Skin epidermis (tissue), 12 donors: Measurements from ENCODE around the gene P2RY6.

Source experiments
- H3K27ac ChIP-seq, 21 experiments: fragments of 200-600 bp; sonication (generic) in 11 of 21; one replicate each; pipeline ENCODE4 v1.5.0; 2020; ENCODE audit warnings: mild to moderate bottlenecking in 3 of 21, inconsistent platforms in 2 of 21, moderate library complexity in 2 of 21
- H3K4me3 ChIP-seq, 7 experiments: fragments of 200-600 bp; sonication (generic) in 2 of 7; one replicate each; pipeline ENCODE4 v1.5.0; 2020; ENCODE audit warnings: inconsistent platforms in 2 of 7, mild to moderate bottlenecking in 2 of 7, moderate library complexity in 1 of 7

P2RY6 gene

DNA sequence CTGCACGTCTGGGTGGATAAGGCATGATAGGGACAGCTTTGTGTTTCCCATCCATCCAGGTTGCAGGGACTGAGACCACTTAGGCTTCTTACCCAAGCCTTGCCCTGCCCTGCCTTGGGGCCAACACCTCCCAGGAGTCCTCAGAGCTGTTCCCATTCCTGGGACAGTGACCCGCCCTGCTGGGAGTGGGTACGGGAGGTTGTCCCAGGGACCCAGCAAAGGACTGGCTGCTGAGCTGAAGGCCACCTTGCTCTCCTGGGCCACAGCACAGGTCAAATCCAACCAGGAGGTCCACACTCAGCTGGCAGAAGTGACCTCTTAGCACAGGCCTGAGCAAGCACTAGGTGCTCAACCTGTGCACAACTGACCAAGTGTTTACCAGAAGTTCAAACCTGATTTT lies 19.1 kb downstream of the P2RY6 start:
- Histone ChIP-seq H3K27ac (no peak overlapping the region), H3K4me3 (no peak overlapping the region)

- no peak overlapping the region for H3K4me3 ChIP-seq
Measured at GRCh38 chr11:73291781-73292524, 19.8 kb downstream of the P2RY6 start.

DNA sequence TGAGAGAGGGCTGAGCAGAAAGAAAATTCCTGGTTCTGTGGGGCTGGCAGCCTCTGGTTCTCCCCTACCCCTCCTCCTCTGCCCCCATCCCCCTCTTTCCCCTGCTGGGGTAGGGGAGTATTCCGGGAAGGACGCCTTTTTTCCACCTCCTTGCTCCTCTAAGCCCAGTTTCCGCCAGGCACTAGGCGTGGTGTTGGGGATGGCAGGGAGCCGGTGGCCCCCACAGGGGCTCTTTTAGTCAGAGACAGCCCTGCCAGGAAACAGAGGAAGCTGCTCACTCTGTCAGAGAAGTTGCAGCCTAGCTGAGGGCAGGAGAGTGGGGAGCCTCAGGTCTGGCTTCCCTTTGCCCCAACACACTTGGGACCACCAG lies 20.4 kb downstream of the P2RY6 start:
- Histone ChIP-seq H3K27ac (no peak overlapping the region), H3K4me3 (no peak overlapping the region)

More at GRCh38 chr11:73291781-73292524, 19.8 kb downstream of the P2RY6 start:
- H3K27ac ChIP-seq = no peak overlapping the region

DNA sequence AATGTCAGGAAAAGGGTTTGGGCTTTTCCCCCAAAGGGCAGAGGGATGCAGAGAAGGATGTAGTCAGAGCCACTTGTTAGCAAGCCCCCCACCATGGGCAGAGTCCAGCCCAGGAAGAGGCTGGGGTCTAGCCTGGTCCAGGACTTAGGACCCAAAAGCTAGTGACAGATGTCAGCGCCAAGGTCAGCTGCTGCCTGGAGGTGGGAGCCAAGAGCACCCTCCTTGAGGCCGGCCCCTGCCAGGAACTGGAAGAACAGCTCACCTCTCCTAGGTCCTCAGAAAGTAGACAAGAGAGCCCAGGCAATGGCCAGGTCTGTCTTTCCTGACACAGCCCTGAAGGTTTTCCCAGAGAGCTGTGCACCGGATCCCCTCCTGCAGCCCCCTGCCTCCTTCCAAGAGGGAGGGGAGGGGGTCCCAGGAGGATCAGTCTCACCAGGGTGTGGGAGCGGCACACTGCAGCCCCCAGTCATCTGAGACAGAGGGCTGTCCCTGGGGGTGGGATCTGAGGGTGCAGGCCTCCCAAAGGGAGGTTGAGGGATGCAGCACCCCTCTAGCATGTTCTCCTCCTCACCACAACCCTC lies 21.3 kb downstream of the P2RY6 start:
- Histone ChIP-seq H3K27ac (no peak overlapping the region), H3K4me3 (no peak overlapping the region)

- no peak overlapping the region for H3K4me3 ChIP-seq
- no peak overlapping the region for H3K27ac ChIP-seq
Measured at GRCh38 chr11:73294604-73295003, 22.5 kb downstream of the P2RY6 start.

GRCh38 chr11:73295241-73295995 lies 23.3 kb downstream of the P2RY6 start:
- no peak overlapping the region for H3K4me3 ChIP-seq
- H3K27ac ChIP-seq = no peak overlapping the region

DNA sequence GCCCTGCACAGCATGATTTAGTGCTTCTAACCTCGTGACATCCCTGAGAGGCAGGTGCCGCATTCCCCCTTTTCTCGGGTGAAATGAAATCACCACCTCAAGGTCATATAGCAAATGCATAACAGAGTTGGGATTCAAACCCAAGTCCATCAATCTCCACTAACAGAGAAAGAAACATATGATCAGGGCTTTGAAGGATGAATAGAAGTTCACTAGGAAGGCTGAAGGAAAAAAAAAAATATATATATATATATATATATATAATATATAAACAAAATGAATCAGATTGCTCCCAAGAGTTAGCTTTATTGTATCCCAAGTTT lies 23.8 kb downstream of the P2RY6 start:
- Histone ChIP-seq H3K27ac (no peak overlapping the region), H3K4me3 (no peak overlapping the region)

- H3K4me3 ChIP-seq = no peak overlapping the region
- no peak overlapping the region for H3K27ac ChIP-seq
Measured at GRCh38 chr11:73296501-73297230, 24.5 kb downstream of the P2RY6 start.

DNA sequence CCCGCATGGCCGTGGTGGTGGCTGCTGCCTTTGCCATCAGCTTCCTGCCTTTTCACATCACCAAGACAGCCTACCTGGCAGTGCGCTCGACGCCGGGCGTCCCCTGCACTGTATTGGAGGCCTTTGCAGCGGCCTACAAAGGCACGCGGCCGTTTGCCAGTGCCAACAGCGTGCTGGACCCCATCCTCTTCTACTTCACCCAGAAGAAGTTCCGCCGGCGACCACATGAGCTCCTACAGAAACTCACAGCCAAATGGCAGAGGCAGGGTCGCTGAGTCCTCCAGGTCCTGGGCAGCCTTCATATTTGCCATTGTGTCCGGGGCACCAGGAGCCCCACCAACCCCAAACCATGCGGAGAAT lies 25.1 kb downstream of the P2RY6 start:
- H3K4me3 ChIP-seq = no peak overlapping the region
- no peak overlapping the region for H3K27ac ChIP-seq

GRCh38 chr11:73297702-73298101 lies 25.6 kb downstream of the P2RY6 start:
- no peak overlapping the region for H3K4me3 ChIP-seq
- no peak overlapping the region for H3K27ac ChIP-seq

GRCh38 chr11:73298233-73298632 lies 26.1 kb downstream of the P2RY6 start:
- H3K27ac ChIP-seq = no peak overlapping the region

DNA sequence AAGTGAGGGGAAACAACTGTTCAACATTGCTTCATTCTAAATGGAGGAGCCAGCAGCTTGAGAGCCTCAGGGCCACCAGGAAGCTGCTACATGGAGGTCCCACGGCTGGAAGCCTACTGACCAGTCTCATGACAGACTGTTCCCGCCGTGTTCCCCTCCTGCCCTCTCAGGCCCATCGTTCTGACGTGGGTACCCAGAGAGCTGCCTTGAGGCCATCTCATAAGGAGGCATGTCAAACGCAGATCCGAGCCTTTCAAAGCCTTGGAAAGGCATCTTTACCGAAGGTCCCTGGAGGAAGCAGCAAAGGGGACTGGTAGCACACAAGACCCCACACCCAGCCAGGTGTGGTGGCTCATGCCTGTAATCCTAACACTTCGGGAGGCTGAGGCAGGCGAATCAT lies 27.6 kb downstream of the P2RY6 start:
- Histone ChIP-seq H3K27ac (no peak overlapping the region), H3K4me3 (no peak overlapping the region)

More at GRCh38 chr11:73298233-73298632, 26.1 kb downstream of the P2RY6 start:
- no peak overlapping the region for H3K4me3 ChIP-seq

DNA sequence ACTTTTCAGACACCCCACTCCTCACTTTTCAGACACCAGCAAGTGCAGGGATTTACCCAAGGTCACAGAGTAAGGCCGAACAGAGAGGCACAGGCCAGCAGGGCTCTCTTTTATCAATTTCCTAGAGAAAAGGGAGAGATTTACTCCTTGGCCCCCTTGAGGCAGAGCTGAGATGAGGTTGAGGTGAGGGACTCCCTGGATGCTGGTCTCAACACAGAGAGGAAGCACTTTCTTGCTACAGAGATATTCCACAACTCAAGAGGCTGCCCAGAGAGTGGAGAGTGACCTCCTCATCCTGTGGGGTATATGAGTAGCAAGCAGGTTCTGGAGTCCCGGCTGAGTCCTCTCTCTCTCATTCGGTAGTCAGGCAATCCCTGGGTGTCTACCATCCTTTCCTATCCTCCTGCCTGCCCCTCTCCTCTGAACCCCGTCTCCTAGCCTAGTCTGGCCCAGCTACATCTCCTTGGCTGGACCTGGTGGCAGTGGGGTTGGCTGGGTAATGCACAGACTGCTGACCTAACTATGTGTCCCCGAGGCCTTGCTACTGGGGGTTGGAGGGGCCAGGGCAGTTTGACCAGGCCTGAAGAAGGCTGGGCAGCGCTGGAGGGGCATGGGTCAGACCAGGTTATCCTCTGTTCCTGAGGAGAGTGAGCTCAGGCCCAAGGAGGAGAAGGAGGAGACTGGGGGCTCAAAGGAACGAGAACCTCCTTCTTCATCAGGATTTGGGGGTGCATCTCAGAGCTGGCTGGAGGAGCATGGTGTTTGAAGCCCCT lies 34.1 kb downstream of the P2RY6 start:
- no peak overlapping the region for H3K4me3 ChIP-seq
- peak overlapping the region in 1 of 21 experiments; percentile 92 for H3K27ac ChIP-seq

DNA sequence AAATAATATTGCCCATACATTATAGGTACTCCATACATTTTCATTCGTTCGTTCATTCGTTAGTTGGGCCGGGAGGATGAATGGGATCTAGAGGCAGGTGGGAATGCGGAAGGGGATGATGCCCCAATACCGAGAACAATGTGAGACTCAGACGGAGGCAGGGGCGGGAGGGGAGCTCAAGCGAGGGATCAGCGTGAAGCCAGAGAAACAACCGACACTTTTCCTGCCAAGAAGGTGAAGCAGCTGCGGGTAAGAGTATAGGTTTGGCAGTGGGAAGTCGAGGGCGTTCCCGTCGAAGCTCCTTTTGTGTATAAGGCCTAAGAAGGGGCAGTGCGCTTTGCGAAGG lies 34.8 kb downstream of the P2RY6 start:
- peak overlapping the region in 11 of 21 experiments; percentile 14 to 94 (median 72) for H3K27ac ChIP-seq
- peak overlapping the region; percentile 39 to 74 (median 54) for H3K4me3 ChIP-seq

DNA sequence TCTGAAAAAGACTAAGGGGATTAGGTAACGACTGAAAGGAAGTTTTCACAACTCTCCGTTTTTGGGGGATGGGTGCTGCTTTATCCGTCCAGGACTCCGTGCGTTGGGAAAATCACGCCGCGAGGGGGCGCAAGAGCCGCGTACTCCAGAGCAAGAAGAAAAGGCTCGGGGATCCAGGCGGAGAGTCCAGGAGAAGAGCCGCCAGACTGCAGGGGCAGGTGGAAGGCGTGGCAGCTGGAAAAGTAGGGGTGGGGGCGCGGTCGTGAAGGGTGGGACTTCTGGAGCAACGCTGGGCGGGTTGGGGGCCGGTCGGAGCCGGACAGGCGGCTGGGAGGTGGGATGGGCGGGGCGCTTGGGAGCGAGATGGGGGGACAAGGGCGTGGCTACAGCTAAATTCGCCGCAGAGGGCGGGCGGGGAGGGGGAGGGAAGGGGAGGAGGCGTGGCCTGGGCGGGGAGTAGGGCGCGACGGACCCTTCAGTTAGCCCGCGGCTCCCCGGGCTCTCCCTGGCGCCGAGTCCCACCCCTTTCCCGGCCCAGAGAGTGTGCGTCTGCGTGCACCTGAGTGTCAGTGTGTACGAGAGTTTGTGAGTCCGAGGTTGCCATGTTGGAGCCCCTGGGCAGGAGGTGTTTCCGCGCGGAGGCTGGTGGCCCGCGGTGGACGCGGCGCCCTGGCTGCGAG lies 35.3 kb downstream of the P2RY6 start:
- Histone ChIP-seq H3K4me3 (peak overlapping the region; percentile 39 to 74 (median 54)), H3K27ac (peak overlapping the region in 20 of 21 experiments; percentile 72 to 94 (median 86))

DNA sequence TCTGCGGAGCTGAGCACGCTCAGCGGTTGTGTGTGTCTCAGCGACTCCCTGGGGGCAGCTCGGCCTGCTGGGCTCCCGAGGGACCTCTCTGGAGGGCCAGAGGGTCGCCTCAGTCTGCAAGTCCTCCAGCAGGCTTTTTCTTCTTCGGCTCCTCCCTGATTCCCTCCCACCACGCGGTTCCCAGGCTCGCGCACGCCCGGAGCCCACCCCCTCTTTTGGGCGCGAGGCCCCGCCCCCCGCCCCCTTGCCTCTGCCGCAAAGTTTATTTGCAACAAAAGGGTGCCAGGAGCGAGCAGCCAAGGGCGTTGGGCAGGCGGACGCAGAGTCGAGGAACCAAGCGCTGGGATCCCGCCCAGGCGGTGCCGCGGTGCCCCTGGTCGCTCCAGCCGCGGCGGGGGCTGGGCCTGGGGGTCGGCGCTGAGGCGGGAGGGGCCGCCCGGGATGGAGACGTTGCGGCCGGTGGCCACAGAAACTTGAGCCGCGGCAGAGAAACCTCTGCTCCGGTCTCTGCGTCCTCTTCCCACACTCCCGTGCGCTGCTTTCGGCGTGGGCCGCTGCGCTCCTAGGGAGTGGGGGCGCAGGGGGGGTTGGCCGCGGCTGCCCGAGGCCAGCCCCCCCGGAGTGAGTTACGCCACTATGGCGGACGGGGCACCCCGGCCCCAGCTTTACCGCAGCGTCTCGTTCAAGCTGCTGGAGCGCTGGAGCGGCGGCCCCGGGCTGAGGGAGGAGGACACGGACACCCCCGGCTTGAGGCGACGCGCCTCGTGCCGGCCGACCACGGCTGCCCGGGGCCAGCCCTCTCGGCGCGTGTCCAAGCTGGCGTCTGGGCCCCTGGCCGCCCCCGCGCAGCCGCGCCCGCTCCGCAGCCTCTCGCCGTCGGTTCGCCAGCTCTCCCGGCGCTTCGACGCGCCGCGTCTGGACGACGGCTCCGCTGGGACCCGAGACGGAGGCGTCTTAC lies 36.1 kb downstream of the P2RY6 start, which contains the start of gene ARHGEF17:
Gene ARHGEF17, plus strand, starts transcription at position 274 of the 958 bp plus-strand sequence. Its CDS starts 363 bp downstream, at position 637.
- peak within 1 kb of the TSS; percentile 39 to 74 (median 54) for H3K4me3 ChIP-seq
- peak within 1 kb of the TSS; percentile 68 to 94 (median 86) for H3K27ac ChIP-seq

- peak overlapping the region; percentile 68 to 94 (median 86) for H3K27ac ChIP-seq
- H3K4me3 ChIP-seq = peak overlapping the region; percentile 39 to 74 (median 54)
Measured at GRCh38 chr11:73308961-73309919, 37.1 kb downstream of the P2RY6 start.
